ENCODE data around the gene ANKRD27. TPM values are rescaled to one million over a fixed set of nuclear protein-coding genes. Genes with fewer than 3 reads are reported as not detected.

The ANKRD27 gene
- total and polyA plus RNA-seq, 2 experiments from 2014 or later = 6.3 to 10.5 TPM

- Histone ChIP-seq H3K27ac (no peak overlapping the region), H3K4me1 (ENCODE audit: low read depth) (no peaks in the 10 kb centered on the region), H3K36me3 (peaks cover 17% of the 10 kb centered on the region), H3K9me3 (ENCODE audit: low read depth) (no peaks in the 10 kb centered on the region), H3K27me3 (no peaks in the 10 kb centered on the region), H3K4me3 (no peak overlapping the region)
- DNase-seq (ENCODE audit: low read depth in 1 of 2, low spot score in 1 of 2) = no peak
- TF ChIP-seq CTCF (IDR thresholded peaks at IDR 0.05; ENCODE audit: low read depth, low read length) = no peak
These were observed 59.4 kb downstream of the ANKRD27 start for GRCh38 chr19:32615569-32615968.

GRCh38 chr19:32614916-32615315, 60.1 kb downstream of the ANKRD27 start:
- Histone ChIP-seq H3K4me1 (ENCODE audit: low read depth) (no peaks in the 10 kb centered on the region), H3K9me3 (ENCODE audit: low read depth) (no peaks in the 10 kb centered on the region), H3K27ac (no peak overlapping the region), H3K4me3 (no peak overlapping the region), H3K27me3 (no peaks in the 10 kb centered on the region), H3K36me3 (peaks cover 17% of the 10 kb centered on the region)
- no peak for TF ChIP-seq CTCF (IDR thresholded peaks at IDR 0.05; ENCODE audit: low read depth, low read length)
- DNase-seq (ENCODE audit: low read depth in 1 of 2, low spot score in 1 of 2) = no peak

GRCh38 chr19:32613008-32613407, 62.0 kb downstream of the ANKRD27 start:
- no peaks in the 10 kb centered on the region for H3K9me3 ChIP-seq (ENCODE audit: low read depth)
- H3K4me1 ChIP-seq (ENCODE audit: low read depth) = no peaks in the 10 kb centered on the region
- H3K27ac ChIP-seq = no peak overlapping the region
- TF ChIP-seq CTCF (IDR thresholded peaks at IDR 0.05; ENCODE audit: low read depth, low read length) = no peak
- DNase-seq (ENCODE audit: low read depth in 1 of 2, low spot score in 1 of 2) = no peak
- H3K36me3 ChIP-seq = peaks cover 12% of the 10 kb centered on the region
- H3K27me3 ChIP-seq = no peaks in the 10 kb centered on the region
- no peak overlapping the region for H3K4me3 ChIP-seq

GRCh38 chr19:32611161-32611560, 63.8 kb downstream of the ANKRD27 start:
- Histone ChIP-seq H3K36me3 (peaks cover 8% of the 10 kb centered on the region), H3K27ac (no peak overlapping the region)
- no peak for TF ChIP-seq CTCF (IDR thresholded peaks at IDR 0.05; ENCODE audit: low read depth, low read length)

GRCh38 chr19:32607479-32607878, 67.5 kb downstream of the ANKRD27 start:
- Histone ChIP-seq H3K4me3 (no peak overlapping the region), H3K4me1 (ENCODE audit: low read depth) (no peaks in the 10 kb centered on the region), H3K9me3 (ENCODE audit: low read depth) (no peaks in the 10 kb centered on the region), H3K36me3 (peaks cover 6% of the 10 kb centered on the region), H3K27me3 (no peaks in the 10 kb centered on the region), H3K27ac (no peak overlapping the region)
- TF ChIP-seq CTCF (IDR thresholded peaks at IDR 0.05; ENCODE audit: low read depth, low read length) = no peak
- no peak for DNase-seq (ENCODE audit: low read depth in 1 of 2, low spot score in 1 of 2)

More at GRCh38 chr19:32611161-32611560, 63.8 kb downstream of the ANKRD27 start:
- no peaks in the 10 kb centered on the region for H3K27me3 ChIP-seq
- H3K9me3 ChIP-seq (ENCODE audit: low read depth) = no peaks in the 10 kb centered on the region
- DNase-seq (ENCODE audit: low read depth in 1 of 2, low spot score in 1 of 2) = peak in 1 of 2 donors; percentile 1
- no peak overlapping the region for H3K4me3 ChIP-seq
- H3K4me1 ChIP-seq (ENCODE audit: low read depth) = no peaks in the 10 kb centered on the region

GRCh38 chr19:32606289-32606688, 68.7 kb downstream of the ANKRD27 start:
- no peak overlapping the region for H3K4me3 ChIP-seq
- H3K9me3 ChIP-seq (ENCODE audit: low read depth) = no peaks in the 10 kb centered on the region
- DNase-seq (ENCODE audit: low read depth in 1 of 2, low spot score in 1 of 2) = no peak
- no peak for TF ChIP-seq CTCF (IDR thresholded peaks at IDR 0.05; ENCODE audit: low read depth, low read length)
- no peak overlapping the region for H3K27ac ChIP-seq
- peaks cover 9% of the 10 kb centered on the region for H3K36me3 ChIP-seq
- no peaks in the 10 kb centered on the region for H3K27me3 ChIP-seq
- H3K4me1 ChIP-seq (ENCODE audit: low read depth) = no peaks in the 10 kb centered on the region

Data from cardiac muscle cell (in vitro differentiated cells and primary cell).